Body of pancreas (tissue), 4 donors: Measurements from ENCODE around the gene ENPP6. TPM values are rescaled to one million over a fixed set of nuclear protein-coding genes. Genes with fewer than 3 reads are reported as not detected.

Source experiments
- ATAC-seq: fragments of 150-250 bp; one replicate; pipeline ENCODE4 v1.9.1; 2016
- DNase-seq, 4 donors: peaks; one replicate each; pipeline ENCODE4 v3.0.0-alpha.2; 2019
- H3K27ac ChIP-seq, 4 donors: fragments of 200-600 bp; sonication (generic); 1 replicate in 3 of 4; 2 replicates in 1 of 4; pipeline versions ENCODE4 v1.5.1 to v1.6.1; 2016 to 2019; ENCODE audit warnings: mild to moderate bottlenecking in 1 of 4, mixed read lengths in 1 of 4, moderate library complexity in 1 of 4
- H3K27me3 ChIP-seq, 2 donors: fragments of 200-600 bp; sonication (generic); one replicate each; pipeline ENCODE4 v1.6.0; 2016; ENCODE audit warnings: mild to moderate bottlenecking in 1 of 2
- H3K36me3 ChIP-seq, 2 donors: fragments of 200-600 bp; sonication (generic); replicated peaks in 1 of 2; 2 replicates each; pipeline ENCODE4 v1.5.1; 2016; ENCODE audit warnings: low read depth in 2 of 2; ENCODE audit not compliant: insufficient read depth in 1 of 2
- H3K4me1 ChIP-seq: fragments of 200-600 bp; sonication (generic); one replicate; pipeline ENCODE4 v1.6.0; 2016
- H3K4me3 ChIP-seq, 2 donors: fragments of 200-600 bp; sonication (generic); 1 replicate in 1 of 2; 2 replicates in 1 of 2; pipeline ENCODE4 v1.5.1; 2016 to 2019
- H3K9me3 ChIP-seq, 3 donors: fragments of 200-600 bp; sonication (generic); 1 replicate in 2 of 3; 2 replicates in 1 of 3; pipeline ENCODE4 v1.5.1; 2016
- POLR2A ChIP-seq, 3 donors: fragments of 450-650 bp; IDR thresholded peaks; one replicate each; pipeline ENCODE4 v1.6.1; 2016; ENCODE audit warnings: antibody characterized with exemption in 3 of 3, mild to moderate bottlenecking in 2 of 3
- WGBS, 2 donors: methylation state at CpG; one replicate each; pipeline ENCODE4 v1.1.5; 2017; 5-methylcytosine and 5-hydroxymethylcytosine counted together
- intact Hi-C: fragments of 100-400 bp; cut with DNase I; formaldehyde crosslinking; loops from one replicate; pipeline ENCODE4 v1.15.1; 2023
- total RNA-seq, 2 donors: library from RNA; depleted of rRNA; stranded (reverse); fragments of >200 nt; gene quantifications; one replicate each; pipeline ENCODE4 v1.1.0, GENCODE V29; 2016
- TF ChIP-seq, protein P1 (sequence below), 7 experiments: fragments of 450-650 bp in 4 of 7; fragments of 200-600 bp in 3 of 7; sonication (generic) in 3 of 7; IDR thresholded peaks; one replicate each; pipeline ENCODE4 v1.5.1; 2016 to 2019; ENCODE audit warnings: antibody characterized with exemption in 7 of 7

Gene ENPP6
- total RNA-seq, 2 donors from 2014 or later = not detected

DNA sequence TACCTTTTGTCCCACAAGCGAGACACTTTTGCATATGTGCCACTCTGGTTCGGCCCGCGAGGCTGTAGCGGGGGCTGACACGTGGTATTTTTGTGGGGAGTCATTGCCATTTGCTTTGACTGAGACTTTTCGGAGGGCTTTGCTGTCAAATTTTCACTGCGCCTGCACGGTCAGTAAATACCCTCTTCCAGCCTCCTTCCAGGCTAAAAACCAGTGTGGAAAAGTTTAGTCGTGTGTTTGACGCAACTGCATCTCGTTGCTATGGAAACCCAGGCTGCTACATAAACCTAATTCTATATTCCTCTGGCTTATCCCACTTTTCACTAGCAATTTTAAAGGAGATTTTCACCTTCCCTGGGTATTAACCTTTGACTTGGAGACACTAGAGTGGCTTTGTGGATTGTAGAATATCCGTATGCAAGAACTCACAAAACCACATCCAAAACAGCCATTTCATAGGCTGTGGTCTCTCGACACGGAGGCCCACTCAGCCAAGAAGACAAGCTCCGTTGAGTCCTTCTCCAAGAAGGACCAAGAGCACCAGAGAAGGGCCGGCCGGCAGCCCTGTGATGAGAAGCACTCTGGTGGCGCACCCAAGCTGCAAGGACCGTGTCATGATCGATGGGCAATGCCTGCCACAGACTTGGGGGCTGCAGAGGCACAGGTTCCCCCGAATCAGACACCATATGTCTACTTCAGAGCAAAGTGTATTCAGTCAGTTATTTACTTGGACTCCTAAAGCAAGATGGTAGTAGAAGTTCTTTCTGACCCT lies 38.4 kb upstream of the ENPP6 start:
- Histone ChIP-seq H3K27me3 (no peaks in the 10 kb centered on the region), H3K4me1 (no peaks in the 10 kb centered on the region), H3K4me3 (no peak overlapping the region), H3K27ac (no peak overlapping the region), H3K36me3 (no peaks in the 10 kb centered on the region), H3K9me3 (no peaks in the 10 kb centered on the region)
- DNase-seq (no peak), ATAC-seq (no peak)
- no peak for TF ChIP-seq POLR2A (IDR thresholded peaks at IDR 0.05)
- TF ChIP-seq, protein P1, sequence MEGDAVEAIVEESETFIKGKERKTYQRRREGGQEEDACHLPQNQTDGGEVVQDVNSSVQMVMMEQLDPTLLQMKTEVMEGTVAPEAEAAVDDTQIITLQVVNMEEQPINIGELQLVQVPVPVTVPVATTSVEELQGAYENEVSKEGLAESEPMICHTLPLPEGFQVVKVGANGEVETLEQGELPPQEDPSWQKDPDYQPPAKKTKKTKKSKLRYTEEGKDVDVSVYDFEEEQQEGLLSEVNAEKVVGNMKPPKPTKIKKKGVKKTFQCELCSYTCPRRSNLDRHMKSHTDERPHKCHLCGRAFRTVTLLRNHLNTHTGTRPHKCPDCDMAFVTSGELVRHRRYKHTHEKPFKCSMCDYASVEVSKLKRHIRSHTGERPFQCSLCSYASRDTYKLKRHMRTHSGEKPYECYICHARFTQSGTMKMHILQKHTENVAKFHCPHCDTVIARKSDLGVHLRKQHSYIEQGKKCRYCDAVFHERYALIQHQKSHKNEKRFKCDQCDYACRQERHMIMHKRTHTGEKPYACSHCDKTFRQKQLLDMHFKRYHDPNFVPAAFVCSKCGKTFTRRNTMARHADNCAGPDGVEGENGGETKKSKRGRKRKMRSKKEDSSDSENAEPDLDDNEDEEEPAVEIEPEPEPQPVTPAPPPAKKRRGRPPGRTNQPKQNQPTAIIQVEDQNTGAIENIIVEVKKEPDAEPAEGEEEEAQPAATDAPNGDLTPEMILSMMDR (IDR thresholded peaks at IDR 0.05) = no peak
- intact Hi-C loops = no loop called here
- 85 to 87% methylated on average over 19 to 22 of the region's 22 CpGs for WGBS, 2 donors

GRCh38 chr4:184255361-184255760 lies 37.7 kb upstream of the ENPP6 start:
- WGBS, 2 donors = 46 to 60% methylated on average over 2 to 4 of the region's 4 CpGs
- intact Hi-C loops = no loop called here
- ATAC-seq = no peak
- no peaks in the 10 kb centered on the region for H3K36me3 ChIP-seq
- DNase-seq = no peak
- no peaks in the 10 kb centered on the region for H3K4me1 ChIP-seq
- no peak overlapping the region for H3K4me3 ChIP-seq
- TF ChIP-seq, protein P1 (IDR thresholded peaks at IDR 0.05) = no peak
- no peak for TF ChIP-seq POLR2A (IDR thresholded peaks at IDR 0.05)
- no peaks in the 10 kb centered on the region for H3K27me3 ChIP-seq
- no peak overlapping the region for H3K27ac ChIP-seq
- no peaks in the 10 kb centered on the region for H3K9me3 ChIP-seq

GRCh38 chr4:184253072-184253420 lies 35.4 kb upstream of the ENPP6 start:
- intact Hi-C loops = no loop called here
- H3K27me3 ChIP-seq = no peaks in the 10 kb centered on the region
- no peaks in the 10 kb centered on the region for H3K36me3 ChIP-seq
- no peaks in the 10 kb centered on the region for H3K4me1 ChIP-seq
- ATAC-seq = no peak
- H3K27ac ChIP-seq = no peak overlapping the region
- no peaks in the 10 kb centered on the region for H3K9me3 ChIP-seq
- 87 to 98% methylated on average over 8 to 20 of the region's 24 CpGs for WGBS, 2 donors
- H3K4me3 ChIP-seq = no peak overlapping the region
- TF ChIP-seq POLR2A (IDR thresholded peaks at IDR 0.05) = no peak
- DNase-seq = no peak

- Histone ChIP-seq H3K4me1 (no peaks in the 10 kb centered on the region), H3K27ac (no peak overlapping the region), H3K9me3 (no peaks in the 10 kb centered on the region), H3K36me3 (no peaks in the 10 kb centered on the region), H3K4me3 (no peak overlapping the region), H3K27me3 (no peaks in the 10 kb centered on the region)
- 72 to 82% methylated on average over 8 to 21 of the region's 21 CpGs for WGBS, 2 donors
- TF ChIP-seq POLR2A (IDR thresholded peaks at IDR 0.05) = no peak
- TF ChIP-seq, protein P1 (IDR thresholded peaks at IDR 0.05) = no peak
- intact Hi-C loops = no loop called here
- ATAC-seq (no peak), DNase-seq (no peak)
These were observed 34.7 kb upstream of the ENPP6 start for GRCh38 chr4:184252136-184253071.

- Histone ChIP-seq H3K27me3 (no peaks in the 10 kb centered on the region), H3K4me3 (no peak overlapping the region), H3K4me1 (no peaks in the 10 kb centered on the region), H3K36me3 (no peaks in the 10 kb centered on the region), H3K27ac (no peak overlapping the region), H3K9me3 (no peaks in the 10 kb centered on the region)
- 70 to 81% methylated on average over 3 of the region's 3 CpGs for whole genome bisulfite sequencing, 2 donors
- ATAC-seq = no peak
- DNase-seq = no peak
- intact Hi-C loops = no loop called here
- TF ChIP-seq, protein P1 (IDR thresholded peaks at IDR 0.05) = no peak
- no peak for TF ChIP-seq POLR2A (IDR thresholded peaks at IDR 0.05)
These were observed 34.0 kb upstream of the ENPP6 start for GRCh38 chr4:184251670-184251980.
